WTC11 (cell line): Measurements from ENCODE around the gene LYZ. TPM values are rescaled to one million over a fixed set of nuclear protein-coding genes. Genes with fewer than 3 reads are reported as not detected.

Experiments used
- ATAC-seq: fragments of 200-7000 bp; cut with Tn5 transposase; 2 replicates; pipeline ENCODE4 v1.10.0; 2021; ENCODE audit warnings: mild to moderate bottlenecking, moderate library complexity
- CTCF ChIA-PET: fragments of 300-600 bp; sonication (Branson Sonifier 250); formaldehyde crosslinking; loops from one replicate; lab custom pipeline; 2021; ENCODE audit warnings: antibody characterized with exemption; lab: Charles Lee
- POLR2A ChIA-PET: fragments of 350-600 bp; sonication (Branson Sonifier 250); formaldehyde crosslinking; loops from one replicate; lab custom pipeline; 2021; ENCODE audit warnings: antibody characterized with exemption; lab: Charles Lee
- DNase-seq: peaks from one replicate; pipeline ENCODE4 v3.0.0; 2021; ENCODE audit warnings: low spot score
- H3K27ac Mint-ChIP-seq: 2 replicates; pipeline ENCODE4 v1.8.0; 2021; ENCODE audit warnings: mixed read lengths
- H3K27me3 Mint-ChIP-seq: 2 replicates; pipeline ENCODE4 v1.8.0; 2021; ENCODE audit warnings: low read depth, mild to moderate bottlenecking, moderate library complexity, mixed read lengths
- H3K36me3 Mint-ChIP-seq: 2 replicates; pipeline ENCODE4 v1.8.0; 2021; ENCODE audit warnings: mixed read lengths
- H3K4me1 Mint-ChIP-seq: 2 replicates; pipeline ENCODE4 v1.8.0; 2022; ENCODE audit warnings: mixed read lengths
- H3K4me3 Mint-ChIP-seq: 2 replicates; pipeline ENCODE4 v1.8.0; 2021; ENCODE audit warnings: mild to moderate bottlenecking, moderate library complexity, mixed read lengths
- H3K9me3 Mint-ChIP-seq: 2 replicates; pipeline ENCODE4 v1.8.0; 2021; ENCODE audit warnings: mixed read lengths
- CBFB ChIP-seq: sonication (generic); formaldehyde crosslinking; IDR thresholded peaks from 2 replicates; pipeline ENCODE4 v1.8.1; 2022; ENCODE audit warnings: mild to moderate bottlenecking, low read depth, missing genetic modification reagents
- ESRRA ChIP-seq: sonication (generic); formaldehyde crosslinking; IDR thresholded peaks from 2 replicates; pipeline ENCODE4 v1.8.1; 2022; ENCODE audit warnings: mild to moderate bottlenecking, missing genetic modification reagents, borderline replicate concordance
- GABPB1 ChIP-seq: sonication (generic); formaldehyde crosslinking; IDR thresholded peaks from 2 replicates; pipeline ENCODE4 v1.8.1; 2023; ENCODE audit warnings: mild to moderate bottlenecking, missing genetic modification reagents
- HMGA2 ChIP-seq: fragments of 250-450 bp; sonication (Bioruptor Pico); IDR thresholded peaks from 2 replicates; pipeline ENCODE4 v1.4.0; 2021; ENCODE audit warnings: mild to moderate bottlenecking, moderate library complexity
- NR1H2 ChIP-seq: sonication (generic); formaldehyde crosslinking; IDR thresholded peaks from 2 replicates; pipeline ENCODE4 v1.9.0; 2021; ENCODE audit warnings: mild to moderate bottlenecking, moderate library complexity, missing genetic modification reagents
- RORB ChIP-seq: fragments of 250-450 bp; sonication (Bioruptor Pico); IDR thresholded peaks from 2 replicates; pipeline ENCODE4 v1.9.0; 2021; ENCODE audit warnings: mild to moderate bottlenecking
- SMAD3 ChIP-seq: sonication (generic); formaldehyde crosslinking; IDR thresholded peaks from 2 replicates; pipeline ENCODE4 v1.8.0; 2022; ENCODE audit warnings: missing genetic modification reagents, mild to moderate bottlenecking, borderline replicate concordance
- ZNF263 ChIP-seq: sonication (generic); formaldehyde crosslinking; IDR thresholded peaks from 2 replicates; pipeline ENCODE4 v1.8.1; 2022; ENCODE audit warnings: low read depth, mild to moderate bottlenecking, moderate library complexity, missing genetic modification reagents
- total RNA-seq: library from RNA; stranded (reverse); gene quantifications from 3 replicates; pipeline ENCODE4 v1.2.3, GENCODE V29; 2021
- TF ChIP-seq, protein P1 (sequence below): sonication (generic); formaldehyde crosslinking; IDR thresholded peaks from 2 replicates; pipeline ENCODE4 v1.8.1; 2023; ENCODE audit warnings: mild to moderate bottlenecking, missing genetic modification reagents, borderline replicate concordance
- TF ChIP-seq, protein P2 (sequence below): fragments of 250-450 bp; sonication (Bioruptor Pico); IDR thresholded peaks from 2 replicates; pipeline ENCODE4 v1.8.0; 2021; ENCODE audit warnings: mild to moderate bottlenecking
- TF ChIP-seq, protein P3 (sequence below): fragments of 250-450 bp; sonication (Bioruptor Pico); conservative IDR thresholded peaks from 2 replicates; pipeline ENCODE4 v1.9.0; 2021; ENCODE audit warnings: mild to moderate bottlenecking
- TF ChIP-seq, protein P4 (sequence below): fragments of 200-600 bp; IDR thresholded peaks from 2 replicates; pipeline ENCODE4 v1.8.0; 2022; ENCODE audit warnings: antibody characterized with exemption
- TF ChIP-seq, protein P5 (sequence below): sonication (generic); formaldehyde crosslinking; IDR thresholded peaks from 2 replicates; pipeline ENCODE4 v1.8.0; 2022; ENCODE audit warnings: mild to moderate bottlenecking, missing genetic modification reagents

LYZ gene
- total RNA-seq, 1 experiment from 2014 or later, result 1.0 TPM

DNA sequence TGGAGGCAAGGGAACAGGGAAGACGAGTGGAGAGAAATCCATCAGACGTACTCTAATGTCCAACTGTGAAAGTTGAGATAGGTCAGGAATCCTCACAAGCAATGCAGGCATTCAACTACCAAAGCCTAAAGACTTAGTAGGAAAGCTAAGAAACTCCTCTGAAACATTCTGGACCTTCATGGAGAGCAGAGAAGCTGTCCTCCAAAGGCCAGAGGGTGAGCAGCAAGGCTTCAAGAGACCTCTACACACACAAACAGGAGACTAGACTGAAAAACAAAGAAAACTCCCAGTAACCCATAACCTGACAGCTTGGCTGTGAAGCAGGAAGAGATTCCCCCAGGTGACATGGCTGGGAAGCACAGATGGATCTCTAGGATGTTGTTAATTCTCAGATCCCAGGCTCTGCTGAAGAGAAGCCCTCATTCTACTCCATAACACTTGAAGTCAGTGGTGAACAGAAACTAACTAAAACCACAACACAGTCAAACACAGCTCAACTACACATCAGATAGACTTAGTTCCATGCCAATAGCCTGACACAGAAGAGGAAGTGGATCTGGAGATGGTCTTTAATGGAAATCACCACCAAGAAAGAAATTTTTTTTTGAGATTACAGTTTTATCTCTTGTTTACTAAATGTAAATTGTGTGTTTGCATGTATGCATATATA is 23.2 kb upstream of the LYZ start:
- ATAC-seq, result no peak

DNA sequence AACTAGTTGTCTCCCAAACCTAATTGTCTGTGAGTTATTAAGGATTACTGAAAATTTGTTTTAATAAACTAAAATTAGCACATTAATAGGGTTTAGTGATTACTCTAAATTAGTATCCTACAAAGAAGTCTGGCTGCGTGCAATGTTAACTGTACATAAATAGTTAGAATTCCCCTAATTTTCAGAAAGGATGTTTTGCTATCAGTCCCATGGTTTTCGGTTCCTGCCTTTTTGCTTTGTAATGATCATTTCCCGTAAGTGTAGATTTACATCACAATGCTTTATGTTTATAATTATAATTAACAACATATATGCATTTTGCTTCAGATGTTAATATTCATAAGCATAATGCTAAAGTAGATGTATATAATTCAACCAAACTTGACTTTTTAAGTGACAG is 19.8 kb upstream of the LYZ start:
- Mint-ChIP-seq H3K9me3 (peaks cover 3% of the 10 kb centered on the region; the same call in 1 of the 2 replicates), H3K4me3 (no peak overlapping the region), H3K4me1 (peaks cover 65% of the 10 kb centered on the region), H3K27me3 (no peaks in the 10 kb centered on the region), H3K27ac (peak overlapping the region; percentile 87; the same call in 1 of the 2 replicates), H3K36me3 (no peaks in the 10 kb centered on the region)
- POLR2A ChIA-PET, result no interaction called here
- ATAC-seq (no peak), DNase-seq (no peak)
- TF ChIP-seq, protein P1, sequence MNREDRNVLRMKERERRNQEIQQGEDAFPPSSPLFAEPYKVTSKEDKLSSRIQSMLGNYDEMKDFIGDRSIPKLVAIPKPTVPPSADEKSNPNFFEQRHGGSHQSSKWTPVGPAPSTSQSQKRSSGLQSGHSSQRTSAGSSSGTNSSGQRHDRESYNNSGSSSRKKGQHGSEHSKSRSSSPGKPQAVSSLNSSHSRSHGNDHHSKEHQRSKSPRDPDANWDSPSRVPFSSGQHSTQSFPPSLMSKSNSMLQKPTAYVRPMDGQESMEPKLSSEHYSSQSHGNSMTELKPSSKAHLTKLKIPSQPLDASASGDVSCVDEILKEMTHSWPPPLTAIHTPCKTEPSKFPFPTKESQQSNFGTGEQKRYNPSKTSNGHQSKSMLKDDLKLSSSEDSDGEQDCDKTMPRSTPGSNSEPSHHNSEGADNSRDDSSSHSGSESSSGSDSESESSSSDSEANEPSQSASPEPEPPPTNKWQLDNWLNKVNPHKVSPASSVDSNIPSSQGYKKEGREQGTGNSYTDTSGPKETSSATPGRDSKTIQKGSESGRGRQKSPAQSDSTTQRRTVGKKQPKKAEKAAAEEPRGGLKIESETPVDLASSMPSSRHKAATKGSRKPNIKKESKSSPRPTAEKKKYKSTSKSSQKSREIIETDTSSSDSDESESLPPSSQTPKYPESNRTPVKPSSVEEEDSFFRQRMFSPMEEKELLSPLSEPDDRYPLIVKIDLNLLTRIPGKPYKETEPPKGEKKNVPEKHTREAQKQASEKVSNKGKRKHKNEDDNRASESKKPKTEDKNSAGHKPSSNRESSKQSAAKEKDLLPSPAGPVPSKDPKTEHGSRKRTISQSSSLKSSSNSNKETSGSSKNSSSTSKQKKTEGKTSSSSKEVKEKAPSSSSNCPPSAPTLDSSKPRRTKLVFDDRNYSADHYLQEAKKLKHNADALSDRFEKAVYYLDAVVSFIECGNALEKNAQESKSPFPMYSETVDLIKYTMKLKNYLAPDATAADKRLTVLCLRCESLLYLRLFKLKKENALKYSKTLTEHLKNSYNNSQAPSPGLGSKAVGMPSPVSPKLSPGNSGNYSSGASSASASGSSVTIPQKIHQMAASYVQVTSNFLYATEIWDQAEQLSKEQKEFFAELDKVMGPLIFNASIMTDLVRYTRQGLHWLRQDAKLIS, result no peak
- CTCF ChIA-PET, result no interaction called here

More for the DNA sequence above, 23.2 kb upstream of the LYZ start:
- no peak overlapping the region for H3K4me3 Mint-ChIP-seq
- no peak for DNase-seq
- H3K4me1 Mint-ChIP-seq, result peaks cover 44% of the 10 kb centered on the region
- TF ChIP-seq HMGA2 (CRISPR knock-in tag), result no peak
- no peak for TF ChIP-seq GABPB1 (CRISPR knock-in tag)
- TF ChIP-seq, protein P2, sequence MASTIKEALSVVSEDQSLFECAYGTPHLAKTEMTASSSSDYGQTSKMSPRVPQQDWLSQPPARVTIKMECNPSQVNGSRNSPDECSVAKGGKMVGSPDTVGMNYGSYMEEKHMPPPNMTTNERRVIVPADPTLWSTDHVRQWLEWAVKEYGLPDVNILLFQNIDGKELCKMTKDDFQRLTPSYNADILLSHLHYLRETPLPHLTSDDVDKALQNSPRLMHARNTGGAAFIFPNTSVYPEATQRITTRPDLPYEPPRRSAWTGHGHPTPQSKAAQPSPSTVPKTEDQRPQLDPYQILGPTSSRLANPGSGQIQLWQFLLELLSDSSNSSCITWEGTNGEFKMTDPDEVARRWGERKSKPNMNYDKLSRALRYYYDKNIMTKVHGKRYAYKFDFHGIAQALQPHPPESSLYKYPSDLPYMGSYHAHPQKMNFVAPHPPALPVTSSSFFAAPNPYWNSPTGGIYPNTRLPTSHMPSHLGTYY (CRISPR knock-in tag), result no peak
- no peak for TF ChIP-seq ZNF263 (CRISPR knock-in tag)
- TF ChIP-seq NR1H2 (CRISPR knock-in tag), result no peak
- TF ChIP-seq SMAD3 (CRISPR knock-in tag), result no peak
- TF ChIP-seq, protein P3, sequence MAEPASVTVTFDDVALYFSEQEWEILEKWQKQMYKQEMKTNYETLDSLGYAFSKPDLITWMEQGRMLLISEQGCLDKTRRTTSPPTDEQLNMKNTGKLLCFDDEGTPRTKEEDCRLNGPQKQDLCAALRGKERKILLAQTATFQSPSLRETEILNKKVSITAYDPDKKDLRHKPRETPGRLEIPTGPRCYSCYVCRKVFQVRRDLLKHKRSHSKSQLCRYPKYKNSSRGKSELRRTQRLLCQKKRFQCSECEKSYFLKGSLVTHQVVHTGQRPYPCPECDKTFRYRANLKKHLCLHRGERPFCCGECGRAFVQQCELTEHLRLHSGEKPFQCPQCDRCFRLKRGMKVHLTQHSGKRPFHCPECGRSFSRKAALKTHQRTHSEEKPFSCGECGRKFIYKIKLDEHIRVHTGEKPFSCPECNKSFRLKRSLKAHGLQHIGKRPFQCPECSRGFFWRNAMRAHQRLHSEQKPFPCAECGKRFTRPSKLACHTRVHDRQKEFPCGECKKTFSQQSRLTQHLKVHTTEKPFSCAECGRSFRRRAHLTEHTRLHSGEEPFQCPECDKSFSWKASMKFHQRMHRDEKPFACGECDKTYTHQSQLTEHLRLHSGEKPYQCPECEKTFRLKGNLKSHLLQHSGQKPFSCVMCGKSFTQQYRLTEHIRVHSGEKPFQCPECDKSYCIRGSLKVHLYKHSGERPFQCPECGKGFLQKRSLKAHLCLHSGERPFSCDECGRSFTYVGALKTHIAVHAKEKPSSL (CRISPR knock-in tag), result no peak
- no peak for TF ChIP-seq RORB (CRISPR knock-in tag)
- TF ChIP-seq, protein P4, sequence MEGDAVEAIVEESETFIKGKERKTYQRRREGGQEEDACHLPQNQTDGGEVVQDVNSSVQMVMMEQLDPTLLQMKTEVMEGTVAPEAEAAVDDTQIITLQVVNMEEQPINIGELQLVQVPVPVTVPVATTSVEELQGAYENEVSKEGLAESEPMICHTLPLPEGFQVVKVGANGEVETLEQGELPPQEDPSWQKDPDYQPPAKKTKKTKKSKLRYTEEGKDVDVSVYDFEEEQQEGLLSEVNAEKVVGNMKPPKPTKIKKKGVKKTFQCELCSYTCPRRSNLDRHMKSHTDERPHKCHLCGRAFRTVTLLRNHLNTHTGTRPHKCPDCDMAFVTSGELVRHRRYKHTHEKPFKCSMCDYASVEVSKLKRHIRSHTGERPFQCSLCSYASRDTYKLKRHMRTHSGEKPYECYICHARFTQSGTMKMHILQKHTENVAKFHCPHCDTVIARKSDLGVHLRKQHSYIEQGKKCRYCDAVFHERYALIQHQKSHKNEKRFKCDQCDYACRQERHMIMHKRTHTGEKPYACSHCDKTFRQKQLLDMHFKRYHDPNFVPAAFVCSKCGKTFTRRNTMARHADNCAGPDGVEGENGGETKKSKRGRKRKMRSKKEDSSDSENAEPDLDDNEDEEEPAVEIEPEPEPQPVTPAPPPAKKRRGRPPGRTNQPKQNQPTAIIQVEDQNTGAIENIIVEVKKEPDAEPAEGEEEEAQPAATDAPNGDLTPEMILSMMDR, result no peak
- TF ChIP-seq, protein P5, sequence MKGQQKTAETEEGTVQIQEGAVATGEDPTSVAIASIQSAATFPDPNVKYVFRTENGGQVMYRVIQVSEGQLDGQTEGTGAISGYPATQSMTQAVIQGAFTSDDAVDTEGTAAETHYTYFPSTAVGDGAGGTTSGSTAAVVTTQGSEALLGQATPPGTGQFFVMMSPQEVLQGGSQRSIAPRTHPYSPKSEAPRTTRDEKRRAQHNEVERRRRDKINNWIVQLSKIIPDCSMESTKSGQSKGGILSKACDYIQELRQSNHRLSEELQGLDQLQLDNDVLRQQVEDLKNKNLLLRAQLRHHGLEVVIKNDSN (CRISPR knock-in tag), result no peak
- no peak for TF ChIP-seq CBFB (CRISPR knock-in tag)
- TF ChIP-seq ESRRA (CRISPR knock-in tag), result no peak
- ChIA-PET POLR2A (no interaction called here), CTCF (no interaction called here)
- peaks cover 2% of the 10 kb centered on the region; the same call in 1 of the 2 replicates for H3K27me3 Mint-ChIP-seq
- no peak overlapping the region for H3K27ac Mint-ChIP-seq
- H3K36me3 Mint-ChIP-seq, result peaks cover 3% of the 10 kb centered on the region; the same call in 1 of the 2 replicates
- peaks cover 15% of the 10 kb centered on the region for H3K9me3 Mint-ChIP-seq
